HEK293 (cell line): ENCODE data around the gene POTEB3.
"Not testable (repeated sequence)": the region's sequence is repeated elsewhere in the genome, so short reads cannot be mapped to it uniquely, and the experiment has no call there.

Source experiments
- CTCF ChIP-seq: fragments of 450-650 bp; formaldehyde crosslinking; IDR thresholded peaks from 2 replicates; pipeline ENCODE4 v1.5.1; 2016; ENCODE audit warnings: missing biosample characterization, missing genetic modification characterization
- MEIS1 ChIP-seq: sonication (generic); formaldehyde crosslinking; IDR thresholded peaks from 2 replicates; pipeline ENCODE4 v1.8.1; 2022; ENCODE audit warnings: missing genetic modification reagents, mild to moderate bottlenecking, borderline replicate concordance
- SALL2 ChIP-seq: fragments of 450-650 bp; formaldehyde crosslinking; IDR thresholded peaks from 2 replicates; pipeline ENCODE4 v1.5.0; 2017; ENCODE audit warnings: missing biosample characterization, mild to moderate bottlenecking, missing genetic modification characterization, borderline replicate concordance
- ZBTB21 ChIP-seq: fragments of 450-650 bp; formaldehyde crosslinking; IDR thresholded peaks from 2 replicates; pipeline ENCODE4 v1.5.1; 2017; ENCODE audit warnings: missing biosample characterization, missing genetic modification characterization
- ZNF785 ChIP-seq: fragments of 450-650 bp; formaldehyde crosslinking; IDR thresholded peaks from 2 replicates; pipeline ENCODE4 v1.5.1; 2016; ENCODE audit warnings: missing biosample characterization, missing genetic modification characterization
- ZNF843 ChIP-seq: fragments of 450-650 bp; formaldehyde crosslinking; IDR thresholded peaks from 2 replicates; pipeline ENCODE4 v1.5.1; 2016; ENCODE audit warnings: missing biosample characterization, missing genetic modification characterization

GRCh38 chr15:21398511-21398910 is 41.8 kb downstream of the POTEB3 start:
- not testable (repeated sequence) for TF ChIP-seq MEIS1 (CRISPR knock-in tag); SALL2 (tag by site-specific recombination); CTCF; ZNF785 (tag by site-specific recombination); ZBTB21 (tag by site-specific recombination); ZNF843
